ENCODE measurements around the gene GRID2IP. TPM values are rescaled to one million over a fixed set of nuclear protein-coding genes. Genes with fewer than 3 reads are reported as not detected.

The GRID2IP gene
- total and polyA plus RNA-seq, 10 of the 15 experiments (the other 5 are each of a cell fraction or from before 2014, with no cell fraction given): not detected

DNA sequence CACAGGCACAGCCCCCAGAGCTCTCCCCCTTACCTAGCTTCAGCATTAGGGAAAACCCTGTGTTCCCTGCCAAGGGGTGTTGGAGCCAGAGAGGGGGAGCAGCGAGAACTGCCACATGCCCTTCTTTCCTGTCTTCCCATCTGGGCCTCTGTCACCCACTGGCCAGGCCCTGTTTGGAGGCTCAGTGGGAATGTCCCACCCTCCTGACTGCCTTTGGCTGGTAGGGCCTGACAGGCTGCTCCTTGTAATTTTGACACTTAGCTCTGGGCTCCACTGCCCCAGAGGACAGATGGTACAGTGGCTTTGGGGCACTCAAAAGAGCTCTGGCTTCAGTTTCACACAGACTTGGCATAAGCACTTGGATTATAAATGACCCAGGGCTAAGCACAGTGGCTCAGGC, 50.6 kb downstream of the GRID2IP start:
- H3K4me2 ChIP-seq (ENCODE audit: control insufficient read depth, insufficient read depth): no peak overlapping the region
- ChIA-PET RAD21 (ENCODE audit: unreplicated experiment) (no interaction called here), SMC1A (ENCODE audit: uncharacterized antibody, unreplicated experiment) (no interaction called here), POLR2A (no interaction called here), CTCF (no interaction called here)
- WGBS (ENCODE audit: insufficient coverage, insufficient replicate concordance, low lambda C conversion rate, missing lambda C conversion rate): 11% methylated on average over 1 of the region's 1 CpG
- in situ Hi-C loops (cut with MboI) (no loop called here), intact Hi-C loops (cut with micrococcal nuclease; ENCODE audit: unreplicated experiment) (no loop called here)
- no peaks in the 10 kb centered on the region for H3K36me3 ChIP-seq (ENCODE audit: control insufficient read depth in 2 of 2, insufficient read depth in 2 of 2, low read length in 1 of 2)
- no peak overlapping the region for H3K27ac ChIP-seq (ENCODE audit: control insufficient read depth, insufficient read depth)
- H3K9ac ChIP-seq (ENCODE audit: control insufficient read depth, insufficient read depth, low read length): no peak overlapping the region
- H2AFZ ChIP-seq (ENCODE audit: control insufficient read depth, low read depth, low read length): no peak overlapping the region
- FAIRE-seq (no peak), ATAC-seq (no peak), DNase-seq (ENCODE audit: low read depth, low spot score) (no peak)
- H3K9me3 ChIP-seq (replicated peaks; ENCODE audit: control insufficient read depth, insufficient read depth, low read length): no peaks in the 10 kb centered on the region
- no peaks in the 10 kb centered on the region for H3K79me2 ChIP-seq (ENCODE audit: control insufficient read depth, insufficient read depth, low read length)
- H3K4me3 ChIP-seq: no peak overlapping the region
- H3K4me1 ChIP-seq (ENCODE audit: control insufficient read depth, insufficient read depth, low read length): peaks cover 6% of the 10 kb centered on the region; the same call in 1 of the 2 replicates
- no peaks in the 10 kb centered on the region for H3K27me3 ChIP-seq (replicated peaks in 1 of 2; ENCODE audit: control insufficient read depth in 2 of 2, insufficient read depth in 2 of 2, low read length in 1 of 2)
- BruUV-seq (replicated peaks): no TSS peak
- no peaks in the 10 kb centered on the region for H4K20me1 ChIP-seq (ENCODE audit: control insufficient read depth, insufficient read depth)
- TF ChIP-seq SUPT20H (IDR thresholded peaks at IDR 0.05; ENCODE audit: borderline replicate concordance, control insufficient read depth, low read depth, low read length) (no peak), ATF7 (IDR thresholded peaks at IDR 0.05; ENCODE audit: low read depth) (no peak), NR2C1 (IDR thresholded peaks at IDR 0.05) (no peak), RELB (IDR thresholded peaks at IDR 0.05; ENCODE audit: low read depth) (no peak), EP300 (IDR thresholded peaks at IDR 0.05; ENCODE audit: borderline replicate concordance in 1 of 2, control insufficient read depth in 1 of 2, low read depth in 2 of 2, low read length in 2 of 2) (no peak), ZNF207 (IDR thresholded peaks at IDR 0.05; ENCODE audit: borderline replicate concordance) (no peak), SP1 (IDR thresholded peaks at IDR 0.05; ENCODE audit: low read depth, low read length) (no peak), ZNF687 (IDR thresholded peaks at IDR 0.05) (no peak), SUZ12 (IDR thresholded peaks at IDR 0.05; ENCODE audit: unreplicated experiment) (no peak), MEF2B (IDR thresholded peaks at IDR 0.05; ENCODE audit: partially characterized antibody, poor library complexity, severe bottlenecking) (no peak), SRF (IDR thresholded peaks at IDR 0.05; ENCODE audit: low read depth in 2 of 2, low read length in 2 of 2) (no peak), IRF3 (IDR thresholded peaks at IDR 0.05) (no peak)
- TF ChIP-seq, protein P1, sequence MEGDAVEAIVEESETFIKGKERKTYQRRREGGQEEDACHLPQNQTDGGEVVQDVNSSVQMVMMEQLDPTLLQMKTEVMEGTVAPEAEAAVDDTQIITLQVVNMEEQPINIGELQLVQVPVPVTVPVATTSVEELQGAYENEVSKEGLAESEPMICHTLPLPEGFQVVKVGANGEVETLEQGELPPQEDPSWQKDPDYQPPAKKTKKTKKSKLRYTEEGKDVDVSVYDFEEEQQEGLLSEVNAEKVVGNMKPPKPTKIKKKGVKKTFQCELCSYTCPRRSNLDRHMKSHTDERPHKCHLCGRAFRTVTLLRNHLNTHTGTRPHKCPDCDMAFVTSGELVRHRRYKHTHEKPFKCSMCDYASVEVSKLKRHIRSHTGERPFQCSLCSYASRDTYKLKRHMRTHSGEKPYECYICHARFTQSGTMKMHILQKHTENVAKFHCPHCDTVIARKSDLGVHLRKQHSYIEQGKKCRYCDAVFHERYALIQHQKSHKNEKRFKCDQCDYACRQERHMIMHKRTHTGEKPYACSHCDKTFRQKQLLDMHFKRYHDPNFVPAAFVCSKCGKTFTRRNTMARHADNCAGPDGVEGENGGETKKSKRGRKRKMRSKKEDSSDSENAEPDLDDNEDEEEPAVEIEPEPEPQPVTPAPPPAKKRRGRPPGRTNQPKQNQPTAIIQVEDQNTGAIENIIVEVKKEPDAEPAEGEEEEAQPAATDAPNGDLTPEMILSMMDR (IDR thresholded peaks at IDR 0.05 in 2 of 3, conservative IDR thresholded peaks at IDR 0.05 in 1 of 3; ENCODE audit: control insufficient read depth in 2 of 3, extremely low read depth in 1 of 3, insufficient read depth in 1 of 3, low read depth in 3 of 3, low read length in 3 of 3): no peak
- TF ChIP-seq, protein P2, sequence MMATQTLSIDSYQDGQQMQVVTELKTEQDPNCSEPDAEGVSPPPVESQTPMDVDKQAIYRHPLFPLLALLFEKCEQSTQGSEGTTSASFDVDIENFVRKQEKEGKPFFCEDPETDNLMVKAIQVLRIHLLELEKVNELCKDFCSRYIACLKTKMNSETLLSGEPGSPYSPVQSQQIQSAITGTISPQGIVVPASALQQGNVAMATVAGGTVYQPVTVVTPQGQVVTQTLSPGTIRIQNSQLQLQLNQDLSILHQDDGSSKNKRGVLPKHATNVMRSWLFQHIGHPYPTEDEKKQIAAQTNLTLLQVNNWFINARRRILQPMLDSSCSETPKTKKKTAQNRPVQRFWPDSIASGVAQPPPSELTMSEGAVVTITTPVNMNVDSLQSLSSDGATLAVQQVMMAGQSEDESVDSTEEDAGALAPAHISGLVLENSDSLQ (IDR thresholded peaks at IDR 0.05): no peak

Measured in GM12878 (cell line).